ENCODE data around the gene CACNA1B.

Gene CACNA1B

GRCh38 chr9:138040446-138041430 is 163.2 kb downstream of the CACNA1B start:
- no peak for TF ChIP-seq REST (IDR thresholded peaks at IDR 0.05; ENCODE audit: low read depth)
- TF ChIP-seq NFIC (IDR thresholded peaks at IDR 0.05), result no peak
- TF ChIP-seq CEBPB (IDR thresholded peaks at IDR 0.05), result no peak
- no peak for TF ChIP-seq EGR1 (IDR thresholded peaks at IDR 0.05)
- no peak for TF ChIP-seq MAX (IDR thresholded peaks at IDR 0.05)
- TF ChIP-seq RAD21 (IDR thresholded peaks at IDR 0.05; ENCODE audit: low read depth), result no peak
- TF ChIP-seq EP300 (IDR thresholded peaks at IDR 0.05; ENCODE audit: borderline replicate concordance), result no peak
- no peak for TF ChIP-seq TEAD4 (IDR thresholded peaks at IDR 0.05)
- TF ChIP-seq TCF12 (IDR thresholded peaks at IDR 0.05; ENCODE audit: low read depth), result no peak
- TF ChIP-seq YY1 (IDR thresholded peaks at IDR 0.05; ENCODE audit: low read depth), result no peak
- no peak for TF ChIP-seq ZBTB7A (IDR thresholded peaks at IDR 0.05; ENCODE audit: low read depth)
- no peak for TF ChIP-seq USF1 (IDR thresholded peaks at IDR 0.05)
- TF ChIP-seq CREB1 (IDR thresholded peaks at IDR 0.05; ENCODE audit: low read depth), result no peak
- TF ChIP-seq FOXM1 (IDR thresholded peaks at IDR 0.05; ENCODE audit: borderline replicate concordance, low read depth), result no peak
- no peak for TF ChIP-seq TAF1 (IDR thresholded peaks at IDR 0.05; ENCODE audit: low read depth)

GRCh38 chr9:138042146-138042545 is 164.6 kb downstream of the CACNA1B start:
- TF ChIP-seq TCF12 (IDR thresholded peaks at IDR 0.05; ENCODE audit: low read depth), result no peak
- TF ChIP-seq MAX (IDR thresholded peaks at IDR 0.05), result no peak
- no peak for TF ChIP-seq RAD21 (IDR thresholded peaks at IDR 0.05; ENCODE audit: low read depth)
- no peak for TF ChIP-seq REST (IDR thresholded peaks at IDR 0.05; ENCODE audit: low read depth)
- TF ChIP-seq FOXM1 (IDR thresholded peaks at IDR 0.05; ENCODE audit: borderline replicate concordance, low read depth), result no peak
- no peak for TF ChIP-seq YY1 (IDR thresholded peaks at IDR 0.05; ENCODE audit: low read depth)
- TF ChIP-seq NFIC (IDR thresholded peaks at IDR 0.05), result no peak
- TF ChIP-seq TEAD4 (IDR thresholded peaks at IDR 0.05), result no peak
- no peak for TF ChIP-seq EP300 (IDR thresholded peaks at IDR 0.05; ENCODE audit: borderline replicate concordance)
- no peak for TF ChIP-seq CREB1 (IDR thresholded peaks at IDR 0.05; ENCODE audit: low read depth)
- TF ChIP-seq ZBTB7A (IDR thresholded peaks at IDR 0.05; ENCODE audit: low read depth), result no peak

- TF ChIP-seq CREB1 (IDR thresholded peaks at IDR 0.05; ENCODE audit: low read depth), result no peak
- TF ChIP-seq YY1 (IDR thresholded peaks at IDR 0.05; ENCODE audit: low read depth), result no peak
- no peak for TF ChIP-seq REST (IDR thresholded peaks at IDR 0.05; ENCODE audit: low read depth)
These were observed 165.1 kb downstream of the CACNA1B start for GRCh38 chr9:138042640-138043039.

- no peak for TF ChIP-seq FOXM1 (IDR thresholded peaks at IDR 0.05; ENCODE audit: borderline replicate concordance, low read depth)
- no peak for TF ChIP-seq CEBPB (IDR thresholded peaks at IDR 0.05)
- no peak for TF ChIP-seq TCF12 (IDR thresholded peaks at IDR 0.05; ENCODE audit: low read depth)
- no peak for TF ChIP-seq USF1 (IDR thresholded peaks at IDR 0.05)
- TF ChIP-seq YY1 (IDR thresholded peaks at IDR 0.05; ENCODE audit: low read depth), result no peak
- no peak for TF ChIP-seq CREB1 (IDR thresholded peaks at IDR 0.05; ENCODE audit: low read depth)
These were observed 165.5 kb downstream of the CACNA1B start for GRCh38 chr9:138043061-138043410.

All from Ishikawa (cell line).